ENCODE results near the gene MRFAP1.
A peak's percentile ranks its signal among the peaks of the same experiment; 100 is the strongest.

Gene MRFAP1

GRCh38 chr4:6673660-6674499, 33.4 kb downstream of the MRFAP1 start:
- no peaks in the 10 kb centered on the region for H3K9me3 Mint-ChIP-seq
- H3K27ac Mint-ChIP-seq: peak overlapping the region; percentile 97
- H3K4me1 Mint-ChIP-seq (ENCODE audit: low read depth): peaks cover 45% of the 10 kb centered on the region
- H3K27me3 Mint-ChIP-seq: no peaks in the 10 kb centered on the region
- H3K4me3 Mint-ChIP-seq: peak overlapping the region; percentile 92
- peaks cover 45% of the 10 kb centered on the region for H3K36me3 Mint-ChIP-seq (ENCODE audit: low read depth)
- intact Hi-C loops (cut with micrococcal nuclease): loop anchor here (1.0 to 5.0 kb wide), 2 partner anchors 33 kb away; partner anchors contain the start of gene MRFAP1L1

- Mint-ChIP-seq H3K9me3 (no peaks in the 10 kb centered on the region), H3K36me3 (ENCODE audit: low read depth) (peaks cover 45% of the 10 kb centered on the region), H3K4me1 (ENCODE audit: low read depth) (peaks cover 45% of the 10 kb centered on the region), H3K4me3 (peak overlapping the region; percentile 92), H3K27ac (peak overlapping the region; percentile 97), H3K27me3 (no peaks in the 10 kb centered on the region)
- intact Hi-C loops (cut with micrococcal nuclease): loop anchor here (1.0 to 5.0 kb wide), 2 partner anchors 33 kb away; partner anchors contain the start of gene MRFAP1L1
Measured at GRCh38 chr4:6674500-6675149, 34.1 kb downstream of the MRFAP1 start.

GRCh38 chr4:6676722-6677558, 36.5 kb downstream of the MRFAP1 start:
- intact Hi-C loops (cut with micrococcal nuclease): no loop called here
- Mint-ChIP-seq H3K4me3 (peak overlapping the region; percentile 52), H3K27me3 (no peaks in the 10 kb centered on the region), H3K36me3 (ENCODE audit: low read depth) (peaks cover 59% of the 10 kb centered on the region), H3K4me1 (ENCODE audit: low read depth) (peaks cover 45% of the 10 kb centered on the region), H3K27ac (peak overlapping the region; percentile 27), H3K9me3 (peaks cover 7% of the 10 kb centered on the region)

GRCh38 chr4:6680372-6681034, 40.0 kb downstream of the MRFAP1 start:
- Mint-ChIP-seq H3K4me3 (no peak overlapping the region), H3K9me3 (peaks cover 7% of the 10 kb centered on the region), H3K27ac (no peak overlapping the region), H3K36me3 (ENCODE audit: low read depth) (peaks cover 33% of the 10 kb centered on the region), H3K4me1 (ENCODE audit: low read depth) (peaks cover 32% of the 10 kb centered on the region), H3K27me3 (no peaks in the 10 kb centered on the region)
- intact Hi-C loops (cut with micrococcal nuclease): no loop called here

GRCh38 chr4:6681191-6681590, 40.7 kb downstream of the MRFAP1 start:
- intact Hi-C loops (cut with micrococcal nuclease): no loop called here
- peaks cover 7% of the 10 kb centered on the region for H3K9me3 Mint-ChIP-seq
- H3K36me3 Mint-ChIP-seq (ENCODE audit: low read depth): peaks cover 26% of the 10 kb centered on the region
- peaks cover 25% of the 10 kb centered on the region for H3K4me1 Mint-ChIP-seq (ENCODE audit: low read depth)
- H3K27me3 Mint-ChIP-seq: no peaks in the 10 kb centered on the region
- no peak overlapping the region for H3K4me3 Mint-ChIP-seq
- H3K27ac Mint-ChIP-seq: no peak overlapping the region

GRCh38 chr4:6682862-6683590, 42.5 kb downstream of the MRFAP1 start:
- H3K4me1 Mint-ChIP-seq (ENCODE audit: low read depth): peaks cover 7% of the 10 kb centered on the region
- no peak overlapping the region for H3K4me3 Mint-ChIP-seq
- H3K27ac Mint-ChIP-seq: no peak overlapping the region
- intact Hi-C loops (cut with micrococcal nuclease): no loop called here
- H3K36me3 Mint-ChIP-seq (ENCODE audit: low read depth): peaks cover 15% of the 10 kb centered on the region
- peaks cover 7% of the 10 kb centered on the region for H3K9me3 Mint-ChIP-seq
- no peaks in the 10 kb centered on the region for H3K27me3 Mint-ChIP-seq

- Mint-ChIP-seq H3K27ac (no peak overlapping the region), H3K4me1 (ENCODE audit: low read depth) (peaks cover 20% of the 10 kb centered on the region), H3K9me3 (peaks cover 7% of the 10 kb centered on the region), H3K27me3 (peaks cover 3% of the 10 kb centered on the region), H3K4me3 (no peak overlapping the region), H3K36me3 (ENCODE audit: low read depth) (peaks cover 15% of the 10 kb centered on the region)
- intact Hi-C loops (cut with micrococcal nuclease): no loop called here
Measured at GRCh38 chr4:6684656-6685055, 44.2 kb downstream of the MRFAP1 start.

GRCh38 chr4:6686104-6686787, 45.8 kb downstream of the MRFAP1 start:
- no peak overlapping the region for H3K4me3 Mint-ChIP-seq
- H3K4me1 Mint-ChIP-seq (ENCODE audit: low read depth): peaks cover 29% of the 10 kb centered on the region
- H3K27ac Mint-ChIP-seq: no peak overlapping the region
- H3K36me3 Mint-ChIP-seq (ENCODE audit: low read depth): peaks cover under 1% of the 10 kb centered on the region
- peaks cover 6% of the 10 kb centered on the region for H3K27me3 Mint-ChIP-seq
- no peaks in the 10 kb centered on the region for H3K9me3 Mint-ChIP-seq
- intact Hi-C loops (cut with micrococcal nuclease): no loop called here

GRCh38 chr4:6687947-6688878, 47.7 kb downstream of the MRFAP1 start:
- no peak overlapping the region for H3K27ac Mint-ChIP-seq
- intact Hi-C loops (cut with micrococcal nuclease): no loop called here
- H3K4me1 Mint-ChIP-seq (ENCODE audit: low read depth): peaks cover 28% of the 10 kb centered on the region
- H3K9me3 Mint-ChIP-seq: no peaks in the 10 kb centered on the region
- peaks cover 6% of the 10 kb centered on the region for H3K27me3 Mint-ChIP-seq
- H3K4me3 Mint-ChIP-seq: no peak overlapping the region
- no peaks in the 10 kb centered on the region for H3K36me3 Mint-ChIP-seq (ENCODE audit: low read depth)

- intact Hi-C loops (cut with micrococcal nuclease): no loop called here
- no peaks in the 10 kb centered on the region for H3K9me3 Mint-ChIP-seq
- peaks cover 6% of the 10 kb centered on the region for H3K27me3 Mint-ChIP-seq
- no peak overlapping the region for H3K27ac Mint-ChIP-seq
- no peak overlapping the region for H3K4me3 Mint-ChIP-seq
- H3K36me3 Mint-ChIP-seq (ENCODE audit: low read depth): no peaks in the 10 kb centered on the region
- H3K4me1 Mint-ChIP-seq (ENCODE audit: low read depth): peaks cover 36% of the 10 kb centered on the region
Measured at GRCh38 chr4:6688879-6689505, 48.5 kb downstream of the MRFAP1 start.

GRCh38 chr4:6689506-6689960, 49.0 kb downstream of the MRFAP1 start:
- peak overlapping the region; percentile 51 for H3K27ac Mint-ChIP-seq

More at GRCh38 chr4:6689506-6689960, 49.0 kb downstream of the MRFAP1 start:
- no peaks in the 10 kb centered on the region for H3K9me3 Mint-ChIP-seq
- peak overlapping the region; percentile 41 for H3K4me3 Mint-ChIP-seq
- no peaks in the 10 kb centered on the region for H3K36me3 Mint-ChIP-seq (ENCODE audit: low read depth)
- peaks cover 41% of the 10 kb centered on the region for H3K4me1 Mint-ChIP-seq (ENCODE audit: low read depth)
- intact Hi-C loops (cut with micrococcal nuclease): no loop called here
- peaks cover 6% of the 10 kb centered on the region for H3K27me3 Mint-ChIP-seq

Measured in dendritic cell treated with granulocyte-macrophage colony-stimulating factor and Interleukin-4, amounts not matched to agents 40 ng/mL and 50 ng/mL, for 4 days (primary cell).